GM21381 (cell line): Measurements from ENCODE around the gene GLUD1.
"Not testable (repeated sequence)": the region's sequence is repeated elsewhere in the genome, so short reads cannot be mapped to it uniquely, and the experiment has no call there.

Source experiments
- ATAC-seq: cut with Tn5 transposase; IDR thresholded peaks from one replicate; pipeline ENCODE4 v1.9.1; 2021; ENCODE audit warnings: mild to moderate bottlenecking, moderate library complexity; ENCODE audit not compliant: unreplicated experiment

The GLUD1 gene

DNA sequence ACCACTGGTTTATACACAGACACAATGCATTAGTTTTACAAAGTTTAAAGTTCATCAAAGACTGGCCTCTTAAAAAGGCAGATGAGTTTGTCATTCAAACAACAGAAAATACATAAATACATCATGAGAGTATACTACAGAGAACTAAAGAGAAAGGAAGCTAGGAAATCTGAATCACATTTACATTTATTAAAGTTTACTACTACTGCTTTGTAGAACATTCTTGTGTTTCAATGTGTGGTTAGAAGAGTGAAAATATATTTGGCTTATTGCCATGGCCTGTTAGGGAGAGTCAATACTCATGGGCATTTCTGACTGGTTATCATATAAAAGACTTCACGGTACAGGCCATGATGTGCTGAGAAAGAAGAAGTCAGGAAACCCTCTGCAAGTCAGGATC is 87.5 kb downstream of the GLUD1 start:
- not testable (repeated sequence) for ATAC-seq

DNA sequence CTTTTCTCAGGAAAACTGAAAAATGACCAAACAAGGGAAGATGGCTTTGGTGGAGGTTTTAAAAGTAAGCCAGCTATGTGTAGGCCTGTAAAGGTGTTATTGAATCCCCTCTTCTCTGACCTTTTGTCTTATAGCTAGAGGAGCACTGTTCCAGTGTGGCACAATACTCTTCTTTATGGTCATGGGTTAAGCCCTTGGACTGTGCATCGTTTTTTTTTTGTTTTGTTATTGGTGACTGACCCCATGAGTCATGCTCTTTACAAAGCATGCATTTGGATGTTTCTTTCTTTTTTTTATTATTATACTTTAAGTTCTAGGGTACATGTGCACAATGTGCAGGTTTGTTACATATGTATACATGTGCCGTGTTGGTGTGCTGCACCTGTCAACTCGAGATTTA is 94.2 kb downstream of the GLUD1 start:
- ATAC-seq = no peak
